Measurements from ENCODE around the gene FAM184A.
"Not testable (repeated sequence)": the region's sequence is repeated elsewhere in the genome, so short reads cannot be mapped to it uniquely, and the experiment has no call there.

FAM184A gene

GRCh38 chr6:119097815-119098361 is 19.4 kb upstream of the FAM184A start:
- not testable (repeated sequence) for DNase-seq

- DNase-seq = no peak
Observed at GRCh38 chr6:119096721-119097565, 18.5 kb upstream of the FAM184A start.

GRCh38 chr6:119090256-119090655 is 11.8 kb upstream of the FAM184A start:
- DNase-seq = no peak

- DNase-seq = no peak
Observed at GRCh38 chr6:119084784-119085183, 6.3 kb upstream of the FAM184A start.

DNA sequence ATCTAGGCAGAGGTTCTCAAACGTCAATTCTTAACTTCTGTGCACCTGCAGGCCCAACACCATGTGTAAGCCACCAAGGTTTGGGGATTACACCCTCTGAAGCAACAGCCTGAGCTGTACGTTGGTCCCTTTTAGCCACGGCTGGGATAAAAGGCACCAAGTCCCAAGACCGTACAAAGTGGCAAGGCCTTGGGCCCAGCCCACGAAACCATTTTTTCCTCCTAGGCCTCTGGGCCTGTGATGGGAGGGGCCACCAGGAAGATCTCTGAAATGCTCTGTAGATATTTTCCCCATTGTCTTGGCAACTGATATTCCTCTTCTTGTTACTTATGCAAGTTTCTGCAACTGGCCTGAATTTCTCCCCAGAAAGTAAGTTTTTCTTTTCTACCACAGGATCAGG is 4.5 kb upstream of the FAM184A start:
- DNase-seq = no peak

- no peak for DNase-seq
Observed at GRCh38 chr6:119079283-119079809, 882 bp upstream of the FAM184A start.

GRCh38 chr6:119077643-119078375 is 655 bp downstream of the FAM184A start:
- DNase-seq = peak; percentile 55 to 57

DNA sequence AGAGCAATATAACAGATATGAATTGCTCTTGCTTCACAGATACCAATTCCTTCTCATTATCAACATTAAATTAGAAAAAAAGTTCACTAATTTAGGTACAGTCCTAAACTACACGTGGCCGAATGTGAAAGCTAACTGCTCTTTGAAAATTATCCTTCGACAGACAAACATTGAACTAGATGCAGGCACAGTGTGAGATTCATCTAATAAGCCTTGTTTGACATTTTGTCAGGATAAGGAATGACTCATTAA is 1.1 kb downstream of the FAM184A start:
- no peak for DNase-seq

- peak in 1 of 2 donors; percentile 51 for DNase-seq
Observed at GRCh38 chr6:119076576-119077390, 1.7 kb downstream of the FAM184A start.

DNA sequence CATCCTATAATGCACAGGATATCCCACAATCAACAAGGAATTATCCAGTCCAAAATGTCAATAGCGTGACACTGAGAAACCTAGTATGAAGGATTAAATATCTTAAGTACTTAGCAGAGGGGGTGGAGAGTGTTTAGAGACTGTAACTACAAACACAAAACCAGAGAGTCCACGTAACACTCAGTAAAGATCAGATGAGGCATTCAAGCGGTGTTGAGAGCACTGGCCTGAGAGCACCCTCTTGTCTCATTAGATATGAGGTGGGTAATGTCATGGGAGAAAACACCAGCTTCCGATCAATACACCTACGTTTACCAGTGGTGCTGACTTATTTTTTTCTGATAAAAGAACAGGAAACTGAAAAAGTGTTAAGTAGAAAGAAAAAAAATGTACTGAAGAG is 2.3 kb downstream of the FAM184A start:
- DNase-seq = peak in 1 of 2 donors; percentile 15

DNA sequence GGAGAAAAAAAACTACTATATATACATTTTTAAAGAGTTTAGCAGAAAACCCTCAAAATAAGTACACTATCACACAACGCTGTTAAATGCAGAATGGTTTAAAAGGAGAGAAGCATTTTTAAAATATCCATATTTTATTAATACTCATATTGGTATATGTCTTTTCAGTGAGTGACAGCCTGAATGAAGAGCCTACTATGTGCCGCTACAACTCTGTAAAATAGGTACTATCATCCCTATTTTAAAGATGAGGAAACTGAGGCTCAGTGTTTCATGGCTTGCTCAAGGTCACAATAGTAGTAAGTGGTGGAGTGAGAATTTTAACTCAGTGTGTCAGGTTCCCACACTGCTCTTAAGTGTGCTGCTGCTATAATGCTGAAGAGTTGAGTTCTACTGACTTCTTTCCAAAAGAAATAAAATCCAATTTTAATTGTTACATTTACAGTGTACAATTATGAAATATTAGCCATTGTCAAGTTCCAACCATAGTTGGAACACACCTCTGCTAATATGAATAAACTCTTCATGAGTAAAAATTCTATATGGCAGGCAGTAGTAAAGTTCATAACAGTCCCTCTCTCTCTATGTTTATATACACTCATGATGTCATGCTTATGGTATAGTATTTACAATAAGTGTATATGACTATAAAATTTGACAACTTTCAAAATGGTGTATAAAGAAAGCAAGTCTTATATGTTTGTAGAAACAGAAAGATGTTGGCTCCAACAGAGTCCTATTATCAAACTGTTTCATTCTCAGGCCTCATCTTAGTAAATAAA is 3.1 kb downstream of the FAM184A start:
- no peak for DNase-seq

GRCh38 chr6:119073307-119074051 is 5.0 kb downstream of the FAM184A start:
- DNase-seq = no peak

GRCh38 chr6:119071576-119071975 is 6.9 kb downstream of the FAM184A start:
- no peak for DNase-seq

- no peak for DNase-seq
Observed at GRCh38 chr6:119067091-119067490, 11.4 kb downstream of the FAM184A start.

DNA sequence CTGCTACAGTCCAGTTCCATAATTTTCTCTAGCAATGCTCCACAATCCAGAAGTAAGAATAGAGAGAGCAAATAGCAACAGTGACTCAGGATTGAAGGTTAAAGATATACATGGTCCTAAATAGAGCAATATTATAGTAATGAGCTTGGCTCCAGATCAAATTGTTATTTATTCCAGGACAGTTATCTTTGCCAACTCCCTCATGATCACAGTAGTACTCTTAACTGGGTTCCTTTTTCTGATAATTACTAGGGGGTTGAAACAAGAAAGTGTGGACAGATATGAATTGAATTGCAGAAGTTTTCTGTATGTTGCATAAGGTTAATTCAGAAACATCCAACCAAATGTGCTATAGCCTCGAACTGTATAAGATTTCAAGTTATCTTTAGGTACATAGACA is 11.9 kb downstream of the FAM184A start:
- no peak for DNase-seq

GRCh38 chr6:119065955-119066354 is 12.5 kb downstream of the FAM184A start:
- DNase-seq = no peak

- no peak for DNase-seq
Observed at GRCh38 chr6:119065382-119065781, 13.1 kb downstream of the FAM184A start.

GRCh38 chr6:119063491-119063890 is 15.0 kb downstream of the FAM184A start:
- DNase-seq = no peak

GRCh38 chr6:119061215-119061614 is 17.2 kb downstream of the FAM184A start:
- DNase-seq = no peak

DNA sequence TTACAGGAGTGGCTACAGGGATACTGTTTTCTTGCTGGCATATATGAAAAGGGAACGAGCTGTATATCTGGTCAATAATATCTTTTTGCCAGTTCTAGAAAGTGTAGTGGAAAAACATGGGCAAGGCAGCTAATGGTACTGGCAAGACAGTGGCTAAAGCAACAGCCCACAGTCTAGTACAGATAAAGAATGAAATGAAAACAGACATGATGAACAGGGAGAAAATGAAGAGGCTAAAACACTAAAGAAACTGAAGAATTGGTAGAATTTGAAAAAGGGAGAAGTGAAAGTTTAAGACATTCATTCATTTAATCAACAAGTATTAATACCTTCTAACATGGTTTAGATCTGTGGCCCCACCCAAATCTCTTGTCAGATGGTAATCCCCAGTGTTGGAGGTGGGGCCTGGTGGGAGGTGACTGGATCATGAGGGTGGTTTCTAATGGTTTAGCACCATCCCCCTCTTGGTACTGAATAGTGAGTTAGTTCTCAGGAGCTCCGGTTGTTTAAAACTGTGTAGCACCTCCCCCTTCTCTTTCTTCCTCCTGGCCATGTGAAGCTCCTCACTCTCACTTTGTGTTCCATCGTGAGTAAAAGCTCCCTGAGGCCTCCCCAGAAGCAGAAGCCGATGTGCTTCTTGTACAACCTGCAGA is 18.1 kb downstream of the FAM184A start:
- DNase-seq = no peak

DNA sequence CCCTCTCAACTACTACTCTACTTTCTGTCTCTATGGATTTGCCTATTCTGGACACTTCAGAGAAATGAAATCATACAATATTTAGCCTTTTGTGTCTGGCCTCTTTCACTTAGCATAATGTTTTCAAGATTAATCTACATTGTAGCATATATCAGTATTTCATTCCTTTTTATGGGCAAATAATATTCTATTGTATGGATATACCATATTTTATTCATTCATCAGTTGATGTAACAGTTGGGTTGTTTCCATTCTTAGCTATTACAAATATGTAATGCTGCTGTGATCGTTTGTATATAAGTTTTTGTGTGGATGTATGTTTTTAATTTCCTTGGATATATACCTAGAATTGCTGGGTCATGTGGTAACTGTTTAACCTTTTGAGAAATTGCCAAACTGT is 23.4 kb downstream of the FAM184A start:
- DNase-seq = no peak

Measured in CD4-positive, alpha-beta T cell treated with Interleukin-4 for 1 hour (primary cell).